Chondrocyte (in vitro differentiated cells): ENCODE measurements around the gene PABPC1L2B. TPM values are rescaled to one million over a fixed set of nuclear protein-coding genes. Genes with fewer than 3 reads are reported as not detected.

ENCODE experiments used
- DNase-seq: peaks from one replicate; pipeline ENCODE4 v3.0.0; 2021; ENCODE audit warnings: mixed read lengths, low spot score
- H3K27ac Mint-ChIP-seq: one replicate; pipeline ENCODE4 v1.8.0; 2021; ENCODE audit warnings: mild to moderate bottlenecking, moderate library complexity, mixed read lengths; ENCODE audit not compliant: unreplicated experiment
- H3K27me3 Mint-ChIP-seq: 2 replicates; pipeline ENCODE4 v1.8.0; 2021; ENCODE audit warnings: low read depth, mixed read lengths
- H3K36me3 Mint-ChIP-seq: 2 replicates; pipeline ENCODE4 v1.8.0; 2021; ENCODE audit warnings: low read depth, mixed read lengths
- H3K4me1 Mint-ChIP-seq: 2 replicates; pipeline ENCODE4 v1.8.0; 2021; ENCODE audit warnings: low read depth, mild to moderate bottlenecking, mixed read lengths
- H3K4me3 Mint-ChIP-seq: one replicate; pipeline ENCODE4 v1.8.0; 2021; ENCODE audit warnings: mild to moderate bottlenecking, moderate library complexity, mixed read lengths; ENCODE audit not compliant: unreplicated experiment
- H3K9me3 Mint-ChIP-seq: 2 replicates; pipeline ENCODE4 v1.8.0; 2021; ENCODE audit warnings: low read depth, mixed read lengths
- CTCF ChIP-seq: fragments of 200-600 bp; sonication (generic); IDR thresholded peaks from 2 replicates; pipeline ENCODE4 v1.5.0; 2021; ENCODE audit warnings: antibody characterized with exemption, mild to moderate bottlenecking, moderate library complexity
- total RNA-seq: library from RNA; stranded (reverse); gene quantifications from 3 replicates; pipeline ENCODE4 v1.2.1, GENCODE V29; 2021

The PABPC1L2B gene
- total RNA-seq, 1 donor from 2014 or later: not detected

GRCh38 chrX:73028876-73029275, 26.1 kb downstream of the PABPC1L2B start:
- no peak for TF ChIP-seq CTCF
- Mint-ChIP-seq H3K4me3 (no peak overlapping the region), H3K27me3 (no peaks in the 10 kb centered on the region), H3K4me1 (no peaks in the 10 kb centered on the region), H3K27ac (no peak overlapping the region), H3K9me3 (peaks cover 54% of the 10 kb centered on the region), H3K36me3 (no peaks in the 10 kb centered on the region)
- DNase-seq: no peak

Other genes with a start within 250 kb of the PABPC1L2B start
- gene DMRTC1B, start 226.0 kb upstream of the PABPC1L2B start, total RNA-seq: not detected in 3 replicates
- not detected in 3 replicates for gene FAM236B, start 220.3 kb upstream of the PABPC1L2B start, total RNA-seq
- gene FAM236D, start 194.7 kb upstream of the PABPC1L2B start, total RNA-seq: not detected in 3 replicates
- not detected in 3 replicates for gene FAM236C, start 90.3 kb upstream of the PABPC1L2B start, total RNA-seq
- not detected in 3 replicates for gene FAM236A, start 64.7 kb upstream of the PABPC1L2B start, total RNA-seq
- not detected in 3 replicates for gene DMRTC1, start 59.1 kb upstream of the PABPC1L2B start, total RNA-seq
- gene PABPC1L2A, start 76.6 kb downstream of the PABPC1L2B start, total RNA-seq: not detected in 3 replicates
- 0.56 to 0.87 TPM (median 0.70 TPM) in 3 replicates for gene NAP1L2, start 211.9 kb downstream of the PABPC1L2B start, total RNA-seq